ENCODE data around the gene COTL1. TPM values are rescaled to one million over a fixed set of nuclear protein-coding genes. Genes with fewer than 3 reads are reported as not detected.

The COTL1 gene
- total RNA-seq, 1 experiment from 2014 or later = 408 TPM

GRCh38 chr16:84631886-84632285 lies 14.0 kb upstream of the COTL1 start:
- Histone ChIP-seq H3K36me3 (ENCODE audit: low read depth, low read length) (no peaks in the 10 kb centered on the region), H3F3A (ENCODE audit: low read length, unreplicated experiment) (no peaks in the 10 kb centered on the region), H2AFZ (ENCODE audit: low read length) (no peak overlapping the region), H3K4me2 (ENCODE audit: low read length) (no peak overlapping the region), H3K27me3 (ENCODE audit: low read length) (no peaks in the 10 kb centered on the region), H3K9me3 (ENCODE audit: low read length) (no peaks in the 10 kb centered on the region), H3K79me2 (ENCODE audit: low read length) (no peaks in the 10 kb centered on the region), H3K9ac (ENCODE audit: low read length) (no peak overlapping the region), H3K27ac (ENCODE audit: low read length) (no peak overlapping the region), H4K20me1 (ENCODE audit: low read length) (no peaks in the 10 kb centered on the region), H3K9me2 (replicated peaks; ENCODE audit: low read length) (no peaks in the 10 kb centered on the region), H3K4me3 (ENCODE audit: low read length) (no peak overlapping the region), H3K4me1 (ENCODE audit: insufficient read depth, low read length) (no peaks in the 10 kb centered on the region)
- CTCF ChIA-PET = no interaction called here
- TF ChIP-seq EZH2 (IDR thresholded peaks at IDR 0.05; ENCODE audit: low read length, unreplicated experiment) = no peak
- TF ChIP-seq EZH2phosphoT487 (IDR thresholded peaks at IDR 0.05; ENCODE audit: borderline replicate concordance, low read length) = no peak
- TF ChIP-seq CTCF (conservative IDR thresholded peaks at IDR 0.05; ENCODE audit: low read depth, low read length) = no peak
- POLR2A ChIA-PET (ENCODE audit: unreplicated experiment) = no interaction called here
- no peak for ATAC-seq
- no TSS peak for BruUV-seq (replicated peaks)
- intact Hi-C loops (cut with micrococcal nuclease) = no loop called here
- DNase-seq = no peak

GRCh38 chr16:84631153-84631466 lies 13.2 kb upstream of the COTL1 start:
- BruUV-seq (replicated peaks) = no TSS peak
- ATAC-seq (no peak), DNase-seq (no peak)
- TF ChIP-seq CTCF (conservative IDR thresholded peaks at IDR 0.05; ENCODE audit: low read depth, low read length) (no peak), EZH2phosphoT487 (IDR thresholded peaks at IDR 0.05; ENCODE audit: borderline replicate concordance, low read length) (no peak), EZH2 (IDR thresholded peaks at IDR 0.05; ENCODE audit: low read length, unreplicated experiment) (no peak)
- ChIA-PET CTCF (no interaction called here), POLR2A (ENCODE audit: unreplicated experiment) (no interaction called here)
- Histone ChIP-seq H3K9me3 (ENCODE audit: low read length) (no peaks in the 10 kb centered on the region), H3K4me1 (ENCODE audit: insufficient read depth, low read length) (no peaks in the 10 kb centered on the region), H3F3A (ENCODE audit: low read length, unreplicated experiment) (no peaks in the 10 kb centered on the region), H3K4me3 (ENCODE audit: low read length) (no peak overlapping the region), H3K27ac (ENCODE audit: low read length) (no peak overlapping the region), H4K20me1 (ENCODE audit: low read length) (no peaks in the 10 kb centered on the region), H3K9ac (ENCODE audit: low read length) (no peak overlapping the region), H3K36me3 (ENCODE audit: low read depth, low read length) (no peaks in the 10 kb centered on the region), H3K79me2 (ENCODE audit: low read length) (no peaks in the 10 kb centered on the region), H3K4me2 (ENCODE audit: low read length) (no peak overlapping the region), H3K9me2 (replicated peaks; ENCODE audit: low read length) (no peaks in the 10 kb centered on the region), H2AFZ (ENCODE audit: low read length) (no peak overlapping the region), H3K27me3 (ENCODE audit: low read length) (no peaks in the 10 kb centered on the region)
- intact Hi-C loops (cut with micrococcal nuclease) = no loop called here

GRCh38 chr16:84630446-84631152 lies 12.7 kb upstream of the COTL1 start:
- ATAC-seq (no peak), DNase-seq (no peak)
- H3K27ac ChIP-seq (ENCODE audit: low read length) = no peak overlapping the region
- ChIA-PET CTCF (no interaction called here), POLR2A (ENCODE audit: unreplicated experiment) (no interaction called here)
- no peak overlapping the region for H3K4me2 ChIP-seq (ENCODE audit: low read length)
- no peaks in the 10 kb centered on the region for H3K79me2 ChIP-seq (ENCODE audit: low read length)
- H3K9me2 ChIP-seq (replicated peaks; ENCODE audit: low read length) = no peaks in the 10 kb centered on the region
- intact Hi-C loops (cut with micrococcal nuclease) = no loop called here
- TF ChIP-seq EZH2 (IDR thresholded peaks at IDR 0.05; ENCODE audit: low read length, unreplicated experiment) (no peak), CTCF (conservative IDR thresholded peaks at IDR 0.05; ENCODE audit: low read depth, low read length) (no peak), EZH2phosphoT487 (IDR thresholded peaks at IDR 0.05; ENCODE audit: borderline replicate concordance, low read length) (no peak)
- no peak overlapping the region for H3K4me3 ChIP-seq (ENCODE audit: low read length)
- H3K9me3 ChIP-seq (ENCODE audit: low read length) = no peaks in the 10 kb centered on the region
- no peaks in the 10 kb centered on the region for H4K20me1 ChIP-seq (ENCODE audit: low read length)
- H2AFZ ChIP-seq (ENCODE audit: low read length) = no peak overlapping the region
- H3K27me3 ChIP-seq (ENCODE audit: low read length) = no peaks in the 10 kb centered on the region
- H3K9ac ChIP-seq (ENCODE audit: low read length) = no peak overlapping the region
- no peaks in the 10 kb centered on the region for H3K4me1 ChIP-seq (ENCODE audit: insufficient read depth, low read length)
- no peaks in the 10 kb centered on the region for H3K36me3 ChIP-seq (ENCODE audit: low read depth, low read length)
- no peaks in the 10 kb centered on the region for H3F3A ChIP-seq (ENCODE audit: low read length, unreplicated experiment)
- BruUV-seq (replicated peaks) = no TSS peak
